NCI-H1417 (cell line): ENCODE results near the gene KLHL40.

Experiments used
- DNase-seq, 3 experiments: peaks; one replicate each; lab custom pipeline; 2025; lab: John Stamatoyannopoulos, UW

Gene KLHL40, protein sequence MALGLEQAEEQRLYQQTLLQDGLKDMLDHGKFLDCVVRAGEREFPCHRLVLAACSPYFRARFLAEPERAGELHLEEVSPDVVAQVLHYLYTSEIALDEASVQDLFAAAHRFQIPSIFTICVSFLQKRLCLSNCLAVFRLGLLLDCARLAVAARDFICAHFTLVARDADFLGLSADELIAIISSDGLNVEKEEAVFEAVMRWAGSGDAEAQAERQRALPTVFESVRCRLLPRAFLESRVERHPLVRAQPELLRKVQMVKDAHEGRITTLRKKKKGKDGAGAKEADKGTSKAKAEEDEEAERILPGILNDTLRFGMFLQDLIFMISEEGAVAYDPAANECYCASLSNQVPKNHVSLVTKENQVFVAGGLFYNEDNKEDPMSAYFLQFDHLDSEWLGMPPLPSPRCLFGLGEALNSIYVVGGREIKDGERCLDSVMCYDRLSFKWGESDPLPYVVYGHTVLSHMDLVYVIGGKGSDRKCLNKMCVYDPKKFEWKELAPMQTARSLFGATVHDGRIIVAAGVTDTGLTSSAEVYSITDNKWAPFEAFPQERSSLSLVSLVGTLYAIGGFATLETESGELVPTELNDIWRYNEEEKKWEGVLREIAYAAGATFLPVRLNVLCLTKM

GRCh38 chr3:42685363-42685881 is at the start of gene KLHL40:
Gene KLHL40, plus strand, starts transcription at chr3:42685537. Its CDS starts 82 bp downstream, at chr3:42685619.
- DNase-seq = no peak

DNA sequence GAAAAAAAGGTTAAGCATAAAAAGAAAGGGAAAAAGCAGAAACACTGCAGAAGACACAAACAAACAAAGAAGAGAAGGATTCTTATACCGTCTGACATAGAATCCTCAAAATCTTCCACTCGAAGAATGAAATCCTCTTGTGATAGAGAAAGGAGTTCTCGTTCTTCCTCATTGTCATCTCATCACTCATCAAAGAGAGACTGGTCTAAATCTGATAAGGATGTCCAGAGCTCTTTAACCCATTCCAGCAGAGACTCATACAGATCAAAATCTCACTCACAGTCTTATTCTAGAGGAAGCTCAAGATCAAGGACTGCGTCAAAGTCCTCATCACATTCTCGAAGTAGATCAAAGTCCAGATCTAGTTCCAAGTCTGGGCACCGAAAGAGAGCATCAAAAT is 48.3 kb upstream of the KLHL40 start:
- no peak for DNase-seq

- no peak for DNase-seq
These were observed 46.9 kb upstream of the KLHL40 start for GRCh38 chr3:42638339-42638842.

- no peak for DNase-seq
These were observed 46.1 kb upstream of the KLHL40 start for GRCh38 chr3:42639192-42639591.

DNA sequence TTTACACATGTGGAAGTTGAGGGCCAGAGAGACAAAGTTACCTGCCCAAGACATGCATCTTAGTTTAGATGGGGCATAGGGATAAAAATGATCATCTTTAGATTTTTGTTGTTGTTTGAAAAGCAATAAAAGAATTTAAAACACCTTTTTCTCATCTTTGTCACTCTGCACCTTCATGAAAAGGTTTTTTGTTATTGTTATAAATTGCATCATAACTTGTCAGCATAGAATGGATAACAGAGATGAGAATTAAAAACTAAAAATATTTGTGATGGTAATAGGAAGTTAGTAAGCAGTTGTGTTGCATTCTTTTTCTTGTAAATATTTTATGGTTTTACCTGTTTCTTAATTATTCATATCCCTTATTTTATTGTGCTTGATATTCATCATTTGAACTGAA is 45.2 kb upstream of the KLHL40 start:
- no peak for DNase-seq

DNA sequence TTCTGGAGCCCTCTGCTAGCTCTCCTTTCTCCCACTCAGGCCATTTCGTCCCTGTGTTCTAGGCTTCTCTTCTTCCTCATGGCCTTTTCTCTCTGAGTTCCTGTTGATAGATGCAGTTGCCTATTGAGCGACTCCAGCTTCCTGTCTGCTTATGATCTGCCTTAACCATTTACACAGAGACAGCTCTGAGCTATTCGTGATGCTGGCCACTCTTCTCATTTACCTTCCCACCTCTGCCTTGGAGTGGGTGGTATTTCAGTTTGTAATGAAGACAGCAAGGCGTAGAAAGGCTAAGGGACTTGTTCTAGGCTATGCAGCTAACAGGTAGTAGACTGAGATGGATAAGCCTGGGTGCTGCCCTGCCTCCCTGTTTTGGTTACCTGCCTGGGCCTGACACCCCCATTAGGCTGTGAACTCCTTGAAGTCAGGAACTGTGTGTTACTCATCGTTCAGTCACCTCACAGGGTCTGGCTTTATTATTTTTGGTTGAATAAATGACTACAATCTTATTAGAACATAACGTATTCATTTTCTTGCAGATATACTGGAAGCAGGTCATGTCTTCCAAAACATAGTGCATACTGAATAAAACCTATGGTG is 44.5 kb upstream of the KLHL40 start:
- DNase-seq = no peak

DNA sequence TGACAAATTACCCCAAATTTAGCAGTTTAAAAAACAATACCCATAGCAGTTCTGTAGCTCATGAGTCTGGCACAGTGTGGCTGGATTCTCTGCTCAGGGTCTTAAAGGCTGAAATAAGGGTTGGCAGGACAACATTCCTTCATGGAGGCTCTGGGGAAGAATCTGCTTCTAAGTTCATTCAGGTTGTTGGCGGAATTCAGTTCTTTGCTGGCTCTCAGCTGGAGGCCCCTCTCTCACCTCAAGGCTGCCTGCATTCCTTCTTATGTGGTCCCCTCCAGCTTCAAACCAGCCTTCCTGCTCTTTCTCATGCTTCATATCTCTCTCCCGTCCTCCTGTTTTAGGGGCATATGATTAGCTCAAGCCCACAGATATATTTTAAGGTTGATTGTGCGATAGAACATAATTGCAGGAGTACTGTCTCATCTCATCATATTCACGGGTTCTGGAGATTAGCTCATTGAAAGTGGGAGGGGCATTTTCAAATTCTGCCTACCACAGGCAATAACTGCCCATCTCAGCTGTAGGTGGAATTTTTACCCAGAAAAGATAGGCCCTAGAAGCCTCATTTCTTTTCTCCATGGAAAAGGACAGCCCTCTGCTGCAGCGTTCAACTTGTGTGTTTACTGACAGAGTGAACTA is 37.4 kb upstream of the KLHL40 start:
- no peak for DNase-seq

DNA sequence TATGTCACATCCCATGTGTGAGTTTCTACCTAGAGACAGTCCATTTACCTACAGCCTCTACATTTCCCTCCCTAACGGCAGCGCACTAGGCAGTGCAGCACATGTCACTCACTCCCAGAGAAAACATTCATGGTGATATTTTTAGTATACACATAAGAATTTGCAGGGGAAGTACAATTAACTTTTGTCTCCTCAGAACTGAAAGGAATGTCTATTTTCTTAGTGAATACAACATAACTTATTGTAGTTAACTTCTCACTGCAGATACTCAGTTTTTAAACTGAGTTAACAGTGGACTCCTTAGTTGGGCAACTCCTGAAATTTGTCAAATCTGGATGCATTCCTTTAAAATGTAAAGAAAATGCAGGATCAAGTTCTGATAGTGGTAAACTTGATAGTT is 36.3 kb upstream of the KLHL40 start:
- no peak for DNase-seq

- DNase-seq = no peak
These were observed 35.6 kb upstream of the KLHL40 start for GRCh38 chr3:42649783-42650182.

DNA sequence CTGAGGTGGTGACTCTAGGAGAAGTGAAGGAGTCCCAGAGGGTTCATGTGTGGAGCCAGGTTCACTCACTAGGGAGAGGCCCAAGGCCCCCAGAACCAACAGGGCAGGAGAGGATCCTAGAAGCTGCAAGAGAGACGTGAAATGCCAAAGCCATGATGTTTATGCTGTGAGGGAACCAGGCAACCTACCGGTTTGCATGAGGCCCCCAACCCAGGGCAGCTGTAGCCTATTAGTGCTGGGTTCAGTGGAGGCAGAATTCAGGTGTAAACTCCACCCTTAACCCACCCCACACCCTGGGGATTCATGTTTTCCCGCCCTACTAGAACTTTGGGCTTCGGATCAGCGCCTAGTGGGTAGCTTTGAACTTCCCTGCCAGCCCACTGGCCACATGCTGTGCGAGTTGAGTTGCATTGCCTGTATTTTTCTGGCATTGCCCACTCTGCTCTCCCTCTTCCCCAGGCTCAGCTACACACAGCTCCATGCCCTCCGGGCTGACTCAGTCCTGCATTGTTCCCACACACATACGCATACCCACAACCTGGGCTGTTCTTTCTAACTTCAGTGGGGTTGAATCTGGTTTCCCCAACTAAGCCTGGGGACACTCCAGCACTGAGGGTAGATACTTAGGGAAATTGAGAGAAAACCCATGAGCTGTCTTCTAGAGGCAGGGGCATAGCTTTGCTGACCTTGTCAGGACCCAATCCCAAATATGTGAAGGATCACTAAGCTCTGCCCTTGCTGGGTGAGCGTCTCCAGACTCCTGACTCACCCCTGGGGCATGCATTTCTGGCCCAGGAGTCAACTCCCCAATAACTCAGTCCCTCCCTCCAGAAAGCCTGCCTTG is 33.9 kb upstream of the KLHL40 start:
- DNase-seq = no peak

DNA sequence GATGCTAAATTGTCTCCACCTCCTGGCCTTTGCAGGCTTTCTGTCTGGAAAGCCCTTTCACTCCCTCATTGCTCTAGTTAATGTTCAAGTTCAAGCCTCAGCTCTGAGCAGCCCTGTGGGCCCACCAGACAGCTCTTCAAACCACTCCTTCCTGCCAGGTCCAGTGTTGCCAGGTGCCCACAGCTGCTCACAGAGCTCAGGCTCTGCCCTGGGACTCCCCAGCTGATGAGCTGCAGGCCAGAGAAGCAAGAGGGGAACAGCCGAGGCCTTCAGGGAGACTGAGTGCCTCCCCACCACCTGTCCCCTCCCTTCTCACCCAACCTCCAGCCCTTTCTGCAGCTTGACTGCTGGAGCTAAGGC is 33.1 kb upstream of the KLHL40 start:
- no peak for DNase-seq

DNA sequence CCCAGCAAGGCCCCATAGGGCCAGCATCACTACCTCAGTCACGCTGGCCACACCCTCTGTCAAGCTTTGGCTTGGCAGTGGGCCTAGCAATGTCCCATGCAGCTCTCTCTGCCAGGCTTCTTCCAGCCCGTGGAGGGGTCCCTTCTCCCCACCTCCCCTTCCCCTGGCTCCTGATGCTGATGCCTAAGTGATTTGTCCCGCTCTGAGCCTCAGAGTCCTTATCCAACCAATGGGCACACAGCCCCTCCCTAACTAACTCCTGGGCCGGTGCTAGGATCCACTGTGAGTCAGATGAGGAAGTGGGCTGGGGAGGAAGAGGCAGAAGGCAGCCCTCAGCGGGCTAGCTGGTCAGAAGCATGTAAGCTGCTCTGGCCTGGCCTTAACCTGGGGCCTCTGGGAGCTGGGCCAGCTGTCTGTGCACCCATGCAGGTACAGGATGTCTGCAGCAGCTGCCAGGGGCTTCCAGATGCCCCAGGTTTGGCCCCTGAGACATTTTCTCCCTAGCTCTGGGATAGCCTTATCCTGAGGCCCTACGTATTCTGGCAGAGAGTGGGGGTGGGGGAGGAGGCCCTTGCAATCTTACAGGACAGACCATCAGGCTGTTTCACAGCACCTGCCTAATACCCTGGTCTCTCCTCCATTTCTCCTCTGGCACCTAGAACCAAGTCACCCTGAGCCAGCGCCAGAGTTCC is 32.6 kb upstream of the KLHL40 start:
- DNase-seq = no peak

- DNase-seq = no peak
These were observed 32.1 kb upstream of the KLHL40 start for GRCh38 chr3:42653303-42653559.

GRCh38 chr3:42653560-42654330 is 31.6 kb upstream of the KLHL40 start, which contains the start of gene ZBTB47:
Gene ZBTB47, plus strand, starts transcription at chr3:42653697. Its CDS starts 4,659 bp downstream, at chr3:42658356.
- DNase-seq = peak in 2 of 3 experiments; percentile 44 to 59

GRCh38 chr3:42654331-42655201 is 30.8 kb upstream of the KLHL40 start:
- peak; percentile 23 to 59 (median 47) for DNase-seq

GRCh38 chr3:42655331-42655888 is 29.9 kb upstream of the KLHL40 start:
- DNase-seq = peak in 1 of 3 experiments; percentile 2

DNA sequence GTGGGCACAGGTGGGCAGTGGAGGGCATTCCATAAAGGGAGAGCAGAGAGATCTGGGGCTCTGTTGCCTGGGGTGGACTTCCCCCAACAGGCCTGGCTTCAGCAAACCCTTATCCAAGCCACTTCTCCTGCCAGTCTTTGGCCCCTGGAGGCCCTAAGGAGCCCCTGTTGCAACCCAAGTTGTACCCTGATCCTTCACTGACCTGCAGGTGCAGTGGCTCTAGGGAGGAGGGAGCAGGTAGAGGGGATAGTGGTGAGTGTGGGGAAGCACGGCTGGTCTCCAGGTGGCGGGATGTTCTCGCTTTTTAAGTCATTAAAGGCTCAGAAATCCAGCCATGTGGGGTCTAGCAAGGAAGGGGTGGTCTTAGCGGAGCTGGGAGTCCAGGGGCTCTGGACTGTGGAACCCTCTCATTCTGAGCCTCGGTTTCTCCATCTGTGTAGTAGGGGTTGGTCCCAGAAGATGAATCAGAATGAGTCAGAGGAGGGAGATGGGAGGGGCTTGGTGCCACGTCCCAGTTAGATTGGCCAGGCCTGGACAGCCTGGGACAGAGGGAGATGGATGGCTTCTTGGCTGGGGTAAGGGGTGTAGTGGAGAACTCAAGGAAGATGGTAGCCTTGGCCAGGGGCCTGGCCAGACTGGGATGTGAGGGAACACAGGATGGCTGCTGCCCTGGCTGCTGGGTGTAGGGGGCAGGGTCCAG is 29.2 kb upstream of the KLHL40 start:
- no peak for DNase-seq
